Measurements from ENCODE around the gene ODF2L. TPM values are rescaled to one million over a fixed set of nuclear protein-coding genes. Genes with fewer than 3 reads are reported as not detected.

The ODF2L gene
- total RNA-seq, 1 experiment from 2014 or later, result 24.9 TPM

GRCh38 chr1:86339014-86339812 is 56.9 kb downstream of the ODF2L start:
- DNase-seq (ENCODE audit: low spot score), result no peak
- in situ Hi-C loops (cut with HindIII; ENCODE audit: low sequenced_read_pairs), result no loop called here

DNA sequence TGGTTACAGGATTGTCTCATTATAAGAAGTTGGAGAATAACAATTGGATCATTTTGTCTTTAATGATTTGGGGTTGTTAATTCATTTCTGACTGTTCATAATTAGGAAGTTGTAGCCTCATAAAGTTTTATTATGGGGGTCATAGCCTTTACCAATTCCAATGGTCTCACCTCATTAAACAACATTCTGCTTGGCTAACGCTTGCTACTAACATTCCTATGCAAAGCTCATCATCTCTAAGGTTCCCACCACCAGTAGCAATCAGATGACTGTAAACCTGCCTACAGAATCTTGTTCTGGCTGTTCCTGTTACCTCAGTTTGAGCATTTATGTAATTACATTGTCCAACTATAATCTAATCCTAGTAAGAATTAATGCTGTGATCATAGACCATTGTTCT is 60.2 kb downstream of the ODF2L start:
- DNase-seq (ENCODE audit: low spot score), result no peak
- in situ Hi-C loops (cut with HindIII; ENCODE audit: low sequenced_read_pairs), result no loop called here

DNA sequence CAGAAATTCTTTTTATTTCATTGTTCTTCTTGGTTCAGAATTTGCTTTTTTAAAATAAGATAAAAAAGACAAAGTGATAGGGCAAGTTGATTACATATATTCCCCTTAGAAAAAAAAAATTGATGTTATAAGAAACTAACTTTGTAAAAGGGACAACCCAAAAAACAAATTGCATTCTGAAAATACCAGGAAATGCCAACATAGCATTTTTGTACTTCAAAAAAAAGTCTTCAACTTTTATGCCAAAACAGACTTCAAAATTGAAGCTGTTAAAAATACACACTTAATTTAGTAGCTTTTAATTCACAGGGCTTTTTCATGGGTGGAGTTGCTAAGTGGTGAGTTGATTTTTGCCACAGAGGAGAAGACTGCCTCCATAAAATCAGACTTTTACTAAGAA is 70.9 kb downstream of the ODF2L start:
- DNase-seq (ENCODE audit: low spot score), result no peak
- in situ Hi-C loops (cut with HindIII; ENCODE audit: low sequenced_read_pairs), result no loop called here

DNA sequence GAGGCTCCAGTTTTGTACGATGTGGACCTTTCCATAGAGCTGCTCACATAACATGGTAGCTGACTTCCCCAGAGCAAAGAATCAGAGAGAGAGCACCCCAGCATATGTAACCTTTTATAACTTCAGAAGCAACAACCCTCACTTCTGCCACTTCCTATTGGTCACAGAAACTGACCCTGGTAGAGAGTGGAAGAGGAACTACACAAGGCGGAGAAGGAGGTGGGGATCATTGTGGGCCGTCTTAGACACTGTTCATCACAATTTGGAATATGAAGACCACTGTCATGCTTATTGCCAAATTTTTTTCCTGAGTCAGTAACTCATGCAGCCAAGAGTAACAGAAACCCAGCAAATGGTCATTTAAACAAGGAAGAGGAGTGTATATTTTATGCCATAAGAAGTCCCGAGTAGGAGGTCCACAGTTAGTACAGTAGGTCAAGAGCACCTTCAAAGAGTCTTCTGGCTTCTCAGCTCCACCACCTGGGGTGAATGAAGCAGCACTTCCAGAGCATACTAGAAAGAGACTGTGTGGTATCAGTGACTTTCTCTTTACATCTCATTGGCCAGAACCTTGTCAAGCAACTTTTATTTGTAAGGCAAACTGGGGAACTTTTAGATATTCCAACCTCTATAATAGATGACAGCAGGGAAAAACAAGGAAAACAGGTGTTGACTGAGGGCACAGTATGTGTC is 71.8 kb downstream of the ODF2L start:
- no peak for DNase-seq (ENCODE audit: low spot score)
- in situ Hi-C loops (cut with HindIII; ENCODE audit: low sequenced_read_pairs), result no loop called here

DNA sequence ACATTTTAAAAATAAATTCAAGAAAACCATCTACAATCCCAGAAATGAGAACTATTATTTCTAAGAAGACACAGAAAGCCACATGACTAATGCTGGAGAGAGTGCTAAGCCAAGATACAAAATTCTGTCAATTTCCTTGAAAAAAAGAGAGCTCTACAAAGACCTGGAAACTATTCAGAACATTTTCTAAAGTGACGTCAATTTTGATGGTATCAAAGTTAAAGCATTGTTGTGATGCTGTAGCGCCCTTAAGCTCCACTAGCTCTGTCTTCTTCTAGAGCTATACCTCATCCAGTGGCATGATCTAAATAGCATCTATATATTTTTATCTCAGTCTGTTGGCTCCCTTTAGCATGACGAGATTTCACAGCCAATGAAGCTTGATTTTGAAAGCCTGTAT is 73.9 kb downstream of the ODF2L start:
- no peak for DNase-seq (ENCODE audit: low spot score)
- in situ Hi-C loops (cut with HindIII; ENCODE audit: low sequenced_read_pairs), result no loop called here

GRCh38 chr1:86318436-86318835 is 77.7 kb downstream of the ODF2L start:
- no peak for DNase-seq (ENCODE audit: low spot score)
- in situ Hi-C loops (cut with HindIII; ENCODE audit: low sequenced_read_pairs), result no loop called here

DNA sequence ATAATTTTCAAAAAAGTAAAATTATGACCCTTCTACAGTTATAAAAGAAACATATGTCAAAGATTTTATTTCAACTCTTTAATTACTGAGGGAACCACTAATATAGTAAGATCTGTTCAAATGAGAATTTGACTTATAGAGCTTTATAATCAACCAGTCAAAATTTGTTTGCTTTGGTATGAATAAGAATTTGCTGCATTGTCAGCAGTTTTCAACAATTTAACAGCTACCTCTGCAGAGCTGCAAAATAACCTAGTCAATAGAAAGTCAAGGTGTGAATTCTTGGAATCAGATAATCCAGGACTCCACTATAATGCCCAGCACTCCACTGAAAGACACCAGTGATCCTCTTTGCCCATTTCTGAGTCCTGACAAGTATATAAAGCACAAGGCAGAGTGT is 78.2 kb downstream of the ODF2L start:
- no peak for DNase-seq (ENCODE audit: low spot score)
- in situ Hi-C loops (cut with HindIII; ENCODE audit: low sequenced_read_pairs), result no loop called here

GRCh38 chr1:86305731-86306130 is 90.4 kb downstream of the ODF2L start:
- DNase-seq (ENCODE audit: low spot score), result no peak
- in situ Hi-C loops (cut with HindIII; ENCODE audit: low sequenced_read_pairs), result no loop called here

DNA sequence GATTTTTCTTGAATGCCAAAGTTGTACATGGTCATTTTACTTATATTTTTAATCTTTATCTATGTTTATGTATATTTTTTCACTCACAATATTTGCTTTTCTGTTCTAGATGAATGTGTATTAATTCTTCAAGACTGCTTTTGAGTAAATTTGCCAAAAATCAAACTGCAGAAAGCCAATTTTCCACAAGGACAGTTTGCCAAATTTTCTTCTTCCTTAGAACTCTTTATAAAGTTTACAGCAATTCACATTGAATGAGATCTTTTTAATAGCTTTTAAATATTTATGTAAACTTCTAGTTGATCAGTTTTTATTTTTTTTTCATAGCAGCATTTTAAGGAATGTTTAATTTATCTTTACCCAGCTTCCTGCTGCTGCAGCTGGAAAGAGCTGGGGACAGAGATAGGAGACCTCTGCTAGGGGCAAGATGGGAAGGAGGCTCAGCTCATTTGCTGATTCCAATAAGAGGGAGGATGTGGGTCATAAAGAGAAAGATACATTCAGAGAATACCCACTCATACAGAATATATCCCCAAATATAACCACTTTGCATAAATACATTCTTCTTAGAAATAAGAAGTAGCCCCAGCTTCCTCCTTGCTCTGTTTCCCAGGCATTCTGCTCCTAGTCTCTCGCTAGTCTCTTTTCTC is 93.0 kb downstream of the ODF2L start:
- DNase-seq (ENCODE audit: low spot score), result no peak
- in situ Hi-C loops (cut with HindIII; ENCODE audit: low sequenced_read_pairs), result no loop called here

Other genes with a start within 250 kb of the ODF2L start
- not detected in 2 replicates for gene COL24A1, start 239.6 kb downstream of the ODF2L start, total RNA-seq (2014; rRNA removed; shearing (Covaris generic))
- gene CLCA2, start 27.8 kb upstream of the ODF2L start, total RNA-seq (2014; rRNA removed; shearing (Covaris generic)), result 0.81 TPM in 1 of 2 replicates, not detected in the other
- not detected in 2 replicates for gene CLCA1, start 72.6 kb upstream of the ODF2L start, total RNA-seq (2014; rRNA removed; shearing (Covaris generic))
- gene CLCA4, start 150.8 kb upstream of the ODF2L start, total RNA-seq (2014; rRNA removed; shearing (Covaris generic)), result not detected in 2 replicates

Data from G401 (cell line).